Liver (tissue), 9 donors: Measurements from ENCODE around the gene SLC26A1. TPM values are rescaled to one million over a fixed set of nuclear protein-coding genes. Genes with fewer than 3 reads are reported as not detected.

Source experiments
- DNase-seq: peaks from one replicate; pipeline ENCODE4 v3.0.0-alpha.2; 2017; ENCODE audit warnings: low spot score
- H3K27ac ChIP-seq, 2 donors: one replicate each; pipeline ENCODE4 v1.7.0; 2013; ENCODE audit warnings: inconsistent platforms in 2 of 2, low read length in 2 of 2, control low read depth in 1 of 2, low read depth in 1 of 2, mild to moderate bottlenecking in 1 of 2
- H3K27me3 ChIP-seq, 4 donors: one replicate each; pipeline versions ENCODE4 v1.6.1 to v1.7.0; 2013; ENCODE audit warnings: low read length in 3 of 4, inconsistent platforms in 1 of 4, mild to moderate bottlenecking in 1 of 4, moderate library complexity in 1 of 4; ENCODE audit not compliant: control insufficient read depth in 4 of 4, insufficient read depth in 4 of 4
- H3K36me3 ChIP-seq, 4 donors: one replicate each; pipeline versions ENCODE4 v1.6.1 to v1.7.0; 2013; ENCODE audit warnings: low read length in 3 of 4, mild to moderate bottlenecking in 3 of 4, low read depth in 1 of 4, moderate library complexity in 1 of 4; ENCODE audit not compliant: control insufficient read depth in 4 of 4, insufficient read depth in 3 of 4
- H3K4me1 ChIP-seq, 4 donors: one replicate each; pipeline versions ENCODE4 v1.6.1 to v1.7.0; 2013; ENCODE audit warnings: low read length in 3 of 4, mild to moderate bottlenecking in 3 of 4, moderate library complexity in 1 of 4; ENCODE audit not compliant: control insufficient read depth in 4 of 4, insufficient read depth in 4 of 4
- H3K4me3 ChIP-seq, 3 donors: one replicate each; pipeline versions ENCODE4 v1.6.1 to v1.7.0; 2013; ENCODE audit warnings: low read length in 3 of 3, control low read depth in 1 of 3, low read depth in 1 of 3, mild to moderate bottlenecking in 1 of 3
- H3K9ac ChIP-seq, 2 donors: one replicate each; pipeline ENCODE4 v1.7.0; 2013; ENCODE audit warnings: low read length in 2 of 2, mild to moderate bottlenecking in 2 of 2, moderate library complexity in 2 of 2, control low read depth in 1 of 2, low read depth in 1 of 2
- H3K9me3 ChIP-seq, 4 donors: one replicate each; pipeline versions ENCODE4 v1.6.1 to v1.7.0; 2013; ENCODE audit warnings: low read length in 3 of 4; ENCODE audit not compliant: control insufficient read depth in 4 of 4
- ATF3 ChIP-seq: IDR thresholded peaks from 2 replicates; pipeline ENCODE4 v1.6.1; 2016; ENCODE audit warnings: antibody characterized with exemption
- EGR1 ChIP-seq, 2 donors: IDR thresholded peaks; 2 replicates each; pipeline ENCODE4 v1.6.1; 2016 to 2018; ENCODE audit warnings: antibody characterized with exemption in 2 of 2, low read depth in 2 of 2
- FOXA1 ChIP-seq: IDR thresholded peaks from 2 replicates; pipeline ENCODE4 v1.6.1; 2016; ENCODE audit warnings: antibody characterized with exemption
- FOXA2 ChIP-seq: IDR thresholded peaks from 2 replicates; pipeline ENCODE4 v1.6.1; 2016; ENCODE audit warnings: antibody characterized with exemption
- GABPA ChIP-seq, 2 donors: IDR thresholded peaks in 1 of 2; conservative IDR thresholded peaks in 1 of 2; 2 replicates each; pipeline ENCODE4 v1.6.1; 2016; ENCODE audit warnings: antibody characterized with exemption in 2 of 2, mild to moderate bottlenecking in 1 of 2, moderate library complexity in 1 of 2
- HNF4A ChIP-seq, 2 donors: conservative IDR thresholded peaks; 2 replicates each; pipeline ENCODE4 v1.6.1; 2016; ENCODE audit warnings: antibody characterized with exemption in 2 of 2, mild to moderate bottlenecking in 2 of 2
- HNF4G ChIP-seq: IDR thresholded peaks from 2 replicates; pipeline ENCODE4 v1.6.1; 2016; ENCODE audit warnings: antibody characterized with exemption
- JUND ChIP-seq, 2 donors: IDR thresholded peaks; 2 replicates each; pipeline ENCODE4 v1.6.1; 2016; ENCODE audit warnings: antibody characterized with exemption in 2 of 2
- MAX ChIP-seq: IDR thresholded peaks from 2 replicates; pipeline ENCODE4 v1.6.1; 2016; ENCODE audit warnings: antibody characterized with exemption
- NR2F2 ChIP-seq: IDR thresholded peaks from 2 replicates; pipeline ENCODE4 v1.6.1; 2016; ENCODE audit warnings: antibody characterized with exemption
- RAD21 ChIP-seq, 2 donors: IDR thresholded peaks; 2 replicates each; pipeline ENCODE4 v1.6.1; 2016; ENCODE audit warnings: antibody characterized with exemption in 2 of 2, mild to moderate bottlenecking in 2 of 2
- REST ChIP-seq: IDR thresholded peaks from 2 replicates; pipeline ENCODE4 v1.6.1; 2016; ENCODE audit warnings: antibody characterized with exemption, mild to moderate bottlenecking
- RXRA ChIP-seq, 2 donors: IDR thresholded peaks; 2 replicates each; pipeline ENCODE4 v1.6.1; 2017 to 2018; ENCODE audit warnings: antibody characterized with exemption in 2 of 2, mild to moderate bottlenecking in 1 of 2
- SP1 ChIP-seq: IDR thresholded peaks from 2 replicates; pipeline ENCODE4 v1.6.1; 2018; ENCODE audit warnings: antibody characterized with exemption, mild to moderate bottlenecking
- TAF1 ChIP-seq: conservative IDR thresholded peaks from 2 replicates; pipeline ENCODE4 v1.6.1; 2016; ENCODE audit warnings: antibody characterized with exemption, mild to moderate bottlenecking
- YY1 ChIP-seq: IDR thresholded peaks from 2 replicates; pipeline ENCODE4 v1.6.1; 2016; ENCODE audit warnings: antibody characterized with exemption, mild to moderate bottlenecking
- ZBTB33 ChIP-seq: IDR thresholded peaks from 2 replicates; pipeline ENCODE4 v1.6.1; 2016; ENCODE audit warnings: antibody characterized with exemption
- WGBS: extraction: QIAGEN DNeasy Blood & Tissue Kit; methylation state at CpG from one replicate; pipeline ENCODE4 v1.1.7; 2013; 5-methylcytosine and 5-hydroxymethylcytosine counted together
- polyA plus RNA-seq, 2 donors: library from polyadenylated mRNA; stranded (reverse) in 1 of 2; unstranded in 1 of 2; fragments of 200-250 nt in 1 of 2; fragments of >200 nt in 1 of 2; fragmentation: Nextera tagmentation in 1 of 2; extraction: Ambion mirVana in 1 of 2; gene quantifications; one replicate each; pipeline versions ENCODE4 v1.2.1 to v1.2.3, GENCODE V29; 2013 to 2015
- total RNA-seq, 2 donors: library from RNA; depleted of rRNA; stranded (reverse); fragments of >200 nt; gene quantifications; one replicate each; pipeline ENCODE4 v1.2.3, GENCODE V29; 2014
- donor health status: healthy.
- donor health status: healthy.
- donor health status: healthy.
- donor health status: healthy.
- donor health status: healthy.

Gene SLC26A1
- total and polyA plus RNA-seq, 4 donors: 5.1 to 41.0 (median 26.3) TPM

GRCh38 chr4:1027915-1028238 is 34.7 kb upstream of the SLC26A1 start:
- Histone ChIP-seq H3K36me3 (peaks cover 0 to 17% (median 8%) of the 10 kb centered on the region in 4 donors), H3K9ac (no peak overlapping the region), H3K4me3 (no peak overlapping the region), H3K9me3 (no peaks in the 10 kb centered on the region), H3K27me3 (peaks cover 0 to 3% (median 0%) of the 10 kb centered on the region in 4 donors), H3K4me1 (peaks cover 0 to 8% (median 0%) of the 10 kb centered on the region in 4 donors), H3K27ac (no peak overlapping the region)
- DNase-seq: no peak
- 32% methylated on average over 9 of the region's 9 CpGs for WGBS
- TF ChIP-seq HNF4A (conservative IDR thresholded peaks at IDR 0.05) (no peak), HNF4G (no peak), GABPA (IDR thresholded peaks at IDR 0.05 in 1 of 2, conservative IDR thresholded peaks at IDR 0.05 in 1 of 2) (no peak), ZBTB33 (no peak), JUND (IDR thresholded peaks at IDR 0.05) (no peak), MAX (no peak), RXRA (IDR thresholded peaks at IDR 0.05) (no peak), FOXA1 (no peak), SP1 (no peak), NR2F2 (no peak), YY1 (no peak), REST (no peak), FOXA2 (no peak), ATF3 (no peak), EGR1 (IDR thresholded peaks at IDR 0.05; ENCODE audit: low read depth in 2 of 2) (no peak)

GRCh38 chr4:1027219-1027914 is 34.2 kb upstream of the SLC26A1 start:
- 48% methylated on average over 26 of the region's 26 CpGs for WGBS
- Histone ChIP-seq H3K4me1 (peaks cover 0 to 8% (median 0%) of the 10 kb centered on the region in 4 donors), H3K27ac (no peak overlapping the region), H3K4me3 (no peak overlapping the region), H3K9me3 (no peaks in the 10 kb centered on the region), H3K9ac (no peak overlapping the region), H3K27me3 (peaks cover 0 to 3% (median 0%) of the 10 kb centered on the region in 4 donors), H3K36me3 (peaks cover 0 to 17% (median 8%) of the 10 kb centered on the region in 4 donors)
- no peak for DNase-seq
- TF ChIP-seq RAD21 (IDR thresholded peaks at IDR 0.05): no peak
- no peak for TF ChIP-seq JUND (IDR thresholded peaks at IDR 0.05)
- TF ChIP-seq ATF3: no peak
- no peak for TF ChIP-seq EGR1 (IDR thresholded peaks at IDR 0.05; ENCODE audit: low read depth in 2 of 2)
- TF ChIP-seq ZBTB33: no peak
- TF ChIP-seq MAX: no peak
- TF ChIP-seq GABPA (IDR thresholded peaks at IDR 0.05 in 1 of 2, conservative IDR thresholded peaks at IDR 0.05 in 1 of 2): no peak
- TF ChIP-seq SP1: no peak
- TF ChIP-seq HNF4G: no peak
- TF ChIP-seq RXRA (IDR thresholded peaks at IDR 0.05): no peak
- TF ChIP-seq TAF1: no peak
- no peak for TF ChIP-seq FOXA1
- TF ChIP-seq FOXA2: no peak
- no peak for TF ChIP-seq HNF4A (conservative IDR thresholded peaks at IDR 0.05)
